KOPT-K1 (cell line): Measurements from ENCODE around the gene LBHD1.
"Not testable (repeated sequence)": the region's sequence is repeated elsewhere in the genome, so short reads cannot be mapped to it uniquely, and the experiment has no call there.

Experiments
- H3K27ac ChIP-seq: fragments of 200-600 bp; sonication (generic); 2 replicates; pipeline ENCODE4 v1.5.1; 2016; ENCODE audit warnings: antibody characterized with exemption, mild to moderate bottlenecking, low read depth, low read length; ENCODE audit not compliant: poor library complexity, severe bottlenecking
- H3K36me3 ChIP-seq: fragments of 200-600 bp; sonication (generic); 2 replicates; pipeline ENCODE4 v1.5.1; 2017; ENCODE audit warnings: antibody characterized with exemption, mild to moderate bottlenecking, low read length, moderate library complexity; ENCODE audit not compliant: insufficient read depth
- H3K9me3 ChIP-seq: fragments of 200-600 bp; sonication (generic); 2 replicates; pipeline ENCODE4 v1.5.1; 2017; ENCODE audit warnings: antibody characterized with exemption, low read length, mild to moderate bottlenecking; ENCODE audit not compliant: insufficient read depth, poor library complexity, severe bottlenecking

LBHD1 gene

GRCh38 chr11:62621567-62622470 lies 50.2 kb downstream of the LBHD1 start, which contains the start of gene B3GAT3:
Gene B3GAT3, minus strand, starts transcription at chr11:62621986. Its CDS starts 39 bp downstream, at chr11:62621947.
- Histone ChIP-seq H3K27ac (peak within 1 kb of the TSS; percentile 86), H3K36me3 (peaks cover 42% of the 10 kb centered on the region)

GRCh38 chr11:62621027-62621566 lies 51.0 kb downstream of the LBHD1 start:
- no peaks in the 10 kb centered on the region for H3K9me3 ChIP-seq
- peak overlapping the region; percentile 86 for H3K27ac ChIP-seq
- peaks cover 41% of the 10 kb centered on the region for H3K36me3 ChIP-seq

More at GRCh38 chr11:62621567-62622470, 50.2 kb downstream of the LBHD1 start, which contains the start of gene B3GAT3:
- H3K9me3 ChIP-seq: no peaks in the 10 kb centered on the region

- peaks cover 36% of the 10 kb centered on the region for H3K36me3 ChIP-seq
- not testable (repeated sequence) for H3K27ac ChIP-seq
Observed at GRCh38 chr11:62616957-62617356, 55.1 kb downstream of the LBHD1 start.

GRCh38 chr11:62615521-62615920 lies 56.5 kb downstream of the LBHD1 start:
- Histone ChIP-seq H3K27ac (no peak overlapping the region), H3K9me3 (no peaks in the 10 kb centered on the region), H3K36me3 (peaks cover 37% of the 10 kb centered on the region)

More at GRCh38 chr11:62616957-62617356, 55.1 kb downstream of the LBHD1 start:
- not testable (repeated sequence) for H3K9me3 ChIP-seq

GRCh38 chr11:62614275-62614674 lies 57.8 kb downstream of the LBHD1 start:
- Histone ChIP-seq H3K27ac (no peak overlapping the region), H3K9me3 (no peaks in the 10 kb centered on the region), H3K36me3 (peaks cover 40% of the 10 kb centered on the region)

GRCh38 chr11:62613291-62613778 lies 58.7 kb downstream of the LBHD1 start:
- Histone ChIP-seq H3K9me3 (no peaks in the 10 kb centered on the region), H3K27ac (peak overlapping the region; percentile 76), H3K36me3 (peaks cover 47% of the 10 kb centered on the region)
